HK-2 (cell line): ENCODE measurements around the gene RAD51D.
"Not testable (repeated sequence)": the region's sequence is repeated elsewhere in the genome, so short reads cannot be mapped to it uniquely, and the experiment has no call there.

Experiments used
- DNase-seq: peaks from one replicate; pipeline ENCODE4 v3.0.0-alpha.2; 2018; ENCODE audit not compliant: unreplicated experiment

Gene RAD51D

DNA sequence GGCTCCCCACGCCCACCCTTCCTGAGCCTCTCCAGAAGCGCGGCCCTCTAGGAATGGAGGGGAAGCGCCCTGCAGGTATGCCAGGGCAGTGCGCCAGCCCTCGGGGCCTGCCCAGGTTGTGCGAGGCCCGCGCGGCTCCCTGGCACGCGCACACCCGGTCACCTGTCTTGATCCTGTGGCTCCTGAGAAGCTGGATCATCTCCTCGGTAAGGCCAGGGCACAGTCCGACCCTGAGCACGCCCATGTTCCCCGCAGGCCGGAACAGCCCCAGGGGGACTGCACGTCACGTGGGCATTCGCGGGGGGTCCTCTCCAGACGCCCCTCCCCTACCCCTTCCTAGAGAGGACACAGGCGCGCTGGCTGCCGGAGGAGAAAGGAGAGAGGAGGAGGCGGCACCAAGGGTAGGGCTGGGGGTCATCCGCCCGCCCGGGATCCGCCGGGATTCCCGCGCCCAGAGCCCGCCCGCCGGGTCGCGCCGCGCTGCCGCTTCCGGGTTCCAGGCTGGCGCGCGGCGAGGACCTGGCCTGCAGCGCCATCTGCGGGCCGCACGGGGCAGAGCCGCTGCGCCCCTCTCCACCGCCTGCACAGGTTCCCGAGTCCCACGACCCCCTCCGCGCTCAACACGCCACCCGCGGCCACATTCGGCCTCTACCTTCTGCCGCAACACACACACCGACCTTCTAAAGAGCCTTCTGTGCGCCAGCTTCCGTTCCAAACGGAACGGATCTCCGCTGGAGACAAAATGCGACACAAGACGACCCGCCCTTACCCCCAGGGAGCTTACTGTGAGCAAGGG, at the start of gene RAD51D:
TSS of gene RAD51D (minus strand) at position 491 of the 796 bp plus-strand sequence. CDS start at position 244, 247 bp downstream.
- DNase-seq: peak; percentile 82

DNA sequence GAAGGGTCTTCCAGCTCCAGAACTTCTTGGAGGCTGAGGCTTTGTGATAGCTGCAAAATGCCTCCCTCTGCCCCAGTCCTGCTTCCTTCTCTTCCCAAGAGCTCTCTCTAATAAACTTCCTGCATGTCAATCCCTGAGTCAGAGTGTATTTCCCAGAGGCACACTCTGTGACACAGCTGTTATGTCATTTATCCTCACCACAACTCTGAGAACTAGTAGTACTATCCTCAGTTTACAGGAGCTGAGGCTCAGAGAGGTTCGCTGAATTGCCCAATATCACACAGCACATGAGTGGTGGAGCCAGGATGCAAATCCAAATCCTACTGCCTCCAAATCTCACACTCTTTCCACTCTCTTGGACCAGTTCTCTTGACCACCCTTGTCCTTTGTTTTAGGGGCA, 48.0 kb upstream of the RAD51D start:
- no peak for DNase-seq

- no peak for DNase-seq
Observed at GRCh38 chr17:35167046-35167445, 47.4 kb upstream of the RAD51D start.

DNA sequence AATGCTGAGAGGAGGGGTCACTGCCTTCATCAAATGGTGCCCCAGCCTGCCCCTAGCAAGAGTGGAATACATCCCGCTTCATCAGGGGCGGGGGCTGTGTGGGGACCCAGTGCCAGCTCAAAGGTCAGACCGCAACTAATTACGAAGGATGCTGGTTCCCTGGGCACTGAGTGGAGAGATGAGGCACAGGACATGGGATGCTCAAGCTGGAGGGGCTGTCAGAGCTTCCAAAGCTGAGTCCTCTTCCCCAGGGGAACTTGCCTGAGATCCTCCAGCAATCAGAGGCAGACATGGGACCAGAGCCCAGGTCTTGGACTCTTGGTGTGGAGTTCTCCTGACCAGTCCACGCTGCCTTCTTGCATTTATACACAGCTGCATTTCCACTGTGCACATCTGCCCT, 46.9 kb upstream of the RAD51D start:
- DNase-seq: no peak

GRCh38 chr17:35164716-35165115, 45.1 kb upstream of the RAD51D start:
- peak; percentile 14 for DNase-seq

DNA sequence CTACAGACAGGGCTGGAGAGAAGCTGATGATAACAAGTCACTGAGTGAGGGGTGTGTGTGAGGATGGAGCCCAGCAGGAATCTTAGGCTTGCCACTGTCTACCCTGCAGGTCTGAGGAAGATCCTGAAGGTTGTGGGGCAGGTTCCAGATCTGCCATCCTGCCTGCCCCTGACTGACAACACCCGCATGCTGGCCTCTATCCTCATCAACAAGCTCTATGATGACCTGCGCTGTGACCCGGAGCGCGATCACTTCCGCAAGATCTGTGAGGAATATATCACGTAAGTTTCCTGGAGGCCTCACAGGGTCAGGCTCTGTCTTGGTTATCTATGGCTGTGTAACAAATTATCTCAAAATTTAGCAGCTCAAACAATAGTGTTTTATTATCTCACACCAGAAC, 44.2 kb upstream of the RAD51D start:
- no peak for DNase-seq

- no peak for DNase-seq
Observed at GRCh38 chr17:35162755-35163154, 43.1 kb upstream of the RAD51D start.

GRCh38 chr17:35161281-35161761, 41.7 kb upstream of the RAD51D start:
- no peak for DNase-seq

- DNase-seq: no peak
Observed at GRCh38 chr17:35160354-35161201, 40.9 kb upstream of the RAD51D start.

GRCh38 chr17:35159940-35160339, 40.3 kb upstream of the RAD51D start:
- DNase-seq: no peak

GRCh38 chr17:35155246-35155645, 35.6 kb upstream of the RAD51D start:
- DNase-seq: no peak

DNA sequence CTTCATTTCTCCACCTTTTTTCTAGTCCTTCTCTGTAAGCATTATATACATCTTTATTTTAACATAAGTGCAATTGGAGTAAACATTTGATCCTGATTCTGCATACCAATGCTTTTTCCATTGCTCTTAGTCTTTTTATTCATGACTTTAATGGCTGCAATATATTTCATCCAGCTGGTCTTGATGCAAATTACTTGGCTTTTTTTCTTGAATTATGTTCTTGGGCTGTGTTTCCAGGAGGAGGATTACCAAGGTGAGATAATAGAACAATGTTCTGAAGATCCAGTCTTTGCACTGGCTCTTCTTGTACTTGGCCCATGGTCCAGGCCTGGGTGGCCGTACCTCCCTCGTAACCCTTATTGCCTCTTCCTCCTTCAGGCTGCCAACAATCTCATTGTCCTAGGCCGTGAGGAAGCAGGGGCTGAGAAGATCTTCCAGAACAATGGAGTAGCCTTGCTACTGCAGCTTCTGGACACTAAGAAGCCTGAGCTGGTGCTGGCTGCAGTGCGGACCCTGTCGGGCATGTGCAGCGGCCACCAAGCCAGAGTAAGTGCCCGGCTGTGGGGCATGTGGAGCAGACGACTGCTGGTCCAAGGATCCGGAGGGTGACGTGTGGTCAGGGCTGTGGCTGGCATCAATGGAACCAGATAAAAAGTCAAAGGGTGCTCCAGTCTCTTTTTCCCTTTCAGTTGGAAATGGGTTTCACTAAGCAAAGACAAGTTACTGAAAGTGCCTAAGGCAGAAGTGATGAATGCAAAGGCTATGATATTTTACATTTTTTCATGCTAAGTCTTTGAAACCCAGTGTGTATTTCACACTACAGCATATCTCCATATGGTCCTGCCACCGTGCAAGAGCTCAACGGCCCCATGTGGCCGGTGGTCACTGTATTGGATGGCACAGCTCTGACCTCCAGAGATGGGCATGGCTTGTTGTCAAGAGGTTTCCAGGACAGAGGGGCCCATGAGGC, 34.8 kb upstream of the RAD51D start:
- DNase-seq: no peak

GRCh38 chr17:35152421-35153140, 32.9 kb upstream of the RAD51D start:
- DNase-seq: no peak

- not testable (repeated sequence) for DNase-seq
Observed at GRCh38 chr17:35151080-35151479, 31.4 kb upstream of the RAD51D start.

DNA sequence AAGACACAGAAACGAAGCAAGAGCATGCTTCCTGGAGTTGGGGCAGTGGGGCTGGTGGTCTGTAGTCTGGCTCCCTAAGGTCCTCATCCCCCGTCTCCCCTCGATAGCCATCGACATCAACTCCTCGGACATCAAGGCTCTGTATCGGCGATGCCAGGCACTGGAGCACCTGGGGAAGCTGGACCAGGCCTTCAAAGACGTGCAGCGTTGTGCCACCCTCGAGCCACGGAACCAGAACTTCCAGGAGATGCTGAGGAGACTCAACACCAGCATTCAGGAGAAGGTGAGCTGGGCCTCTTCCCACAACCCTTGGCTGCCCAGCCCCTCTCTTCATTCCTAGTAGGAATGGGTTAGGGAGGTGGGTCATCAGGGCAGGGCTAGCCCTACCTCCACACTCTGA, 30.3 kb upstream of the RAD51D start:
- no peak for DNase-seq

- no peak for DNase-seq
Observed at GRCh38 chr17:35148144-35148543, 28.5 kb upstream of the RAD51D start.

DNA sequence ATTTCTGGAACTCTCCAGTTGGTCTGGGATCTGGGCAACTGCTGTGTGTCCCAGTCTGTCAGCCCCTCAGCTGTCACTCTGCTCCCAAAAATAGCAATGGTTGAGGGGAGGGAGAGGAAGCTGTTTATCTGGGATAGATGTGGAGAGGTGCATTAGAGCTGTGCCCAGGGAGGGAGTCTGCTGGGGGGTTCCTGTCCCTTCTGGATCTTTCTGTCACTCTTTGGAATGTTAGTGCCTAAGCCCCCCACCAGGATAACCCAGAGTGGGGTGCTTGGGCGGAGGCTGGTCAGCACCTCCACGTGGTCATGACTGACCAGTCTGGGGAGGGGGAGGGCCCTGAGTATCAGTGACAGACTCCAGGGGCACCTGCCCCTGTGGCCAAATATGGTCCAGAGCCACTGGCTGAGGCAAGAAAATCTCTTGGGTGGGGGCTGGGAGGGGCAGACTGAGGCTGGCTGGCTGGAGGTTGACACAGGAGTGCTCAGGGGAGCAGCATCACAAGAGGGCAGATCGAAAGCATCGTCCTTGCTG, 27.8 kb upstream of the RAD51D start, which contains the start of gene UNC45B:
TSS of gene UNC45B (plus strand) at position 443 of the 531 bp plus-strand sequence. CDS start 447 bp downstream, outside the sequence.
- no peak for DNase-seq

- no peak for DNase-seq
Observed at GRCh38 chr17:35146214-35146833, 26.7 kb upstream of the RAD51D start.

DNA sequence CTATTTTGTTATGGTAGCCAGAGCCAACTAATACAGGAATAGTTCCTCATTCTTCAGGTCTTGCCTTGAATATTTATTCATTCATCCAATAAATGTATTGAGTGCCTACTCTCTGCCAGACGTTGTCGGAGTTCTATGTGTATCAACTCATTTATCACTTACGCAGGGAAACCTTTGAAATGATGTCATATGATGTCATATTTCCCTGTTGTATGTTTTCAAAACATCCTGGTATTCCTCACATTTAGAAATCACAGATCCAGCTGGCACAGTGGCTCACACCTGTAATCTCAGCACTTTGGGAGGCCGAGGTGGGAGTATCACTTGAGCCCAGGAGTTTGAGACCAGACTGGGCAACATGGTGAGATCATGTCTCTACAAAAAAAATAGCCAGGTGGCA, 25.2 kb upstream of the RAD51D start:
- no peak for DNase-seq

- no peak for DNase-seq
Observed at GRCh38 chr17:35142467-35142796, 22.8 kb upstream of the RAD51D start.
